Measurements from ENCODE around the gene C6orf120.
"Not testable (repeated sequence)": the region's sequence is repeated elsewhere in the genome, so short reads cannot be mapped to it uniquely, and the experiment has no call there.

Gene C6orf120

DNA sequence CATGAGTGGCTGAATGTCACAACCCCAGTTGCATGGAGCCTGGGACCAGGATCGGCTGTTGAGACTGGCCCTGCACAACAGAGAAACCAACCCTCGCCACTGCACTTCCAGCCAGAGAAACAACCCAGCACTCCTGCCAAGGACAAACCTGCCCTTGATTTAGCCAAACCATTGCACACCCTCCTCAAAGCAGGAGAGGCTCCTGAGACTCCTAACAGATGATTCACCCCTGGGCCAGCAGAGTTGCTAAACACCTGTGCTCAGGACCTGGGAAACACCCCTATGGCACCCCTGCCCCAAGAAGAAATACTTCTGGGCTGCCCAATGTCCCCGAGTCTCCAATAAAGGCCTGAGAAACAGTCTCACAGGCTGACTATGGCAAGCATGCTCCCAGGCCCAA is 17.9 kb upstream of the C6orf120 start:
- no peak for DNase-seq

DNA sequence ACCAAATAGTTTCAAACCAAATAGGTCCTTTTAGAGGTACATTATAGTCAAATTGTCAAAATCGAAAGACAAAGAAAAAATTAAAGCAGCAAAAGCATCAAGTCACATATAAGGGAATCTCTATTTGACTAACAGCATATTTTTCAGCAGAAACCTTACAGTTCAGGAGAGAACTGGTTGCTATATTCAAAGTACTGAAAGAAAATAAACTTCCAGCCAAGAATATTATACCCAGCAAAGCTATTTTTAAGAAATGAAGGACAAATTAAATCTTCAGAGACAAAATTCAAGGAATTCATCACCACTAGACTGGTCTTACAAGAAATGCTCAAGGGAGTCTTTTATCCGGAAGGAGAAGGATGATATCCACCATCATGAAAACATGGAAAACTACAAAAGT is 16.1 kb upstream of the C6orf120 start:
- no peak for DNase-seq

- DNase-seq: no peak
Measured at GRCh38 chr6:169689287-169689686, 12.6 kb upstream of the C6orf120 start.

- no peak for DNase-seq
Measured at GRCh38 chr6:169691260-169691659, 10.7 kb upstream of the C6orf120 start.

DNA sequence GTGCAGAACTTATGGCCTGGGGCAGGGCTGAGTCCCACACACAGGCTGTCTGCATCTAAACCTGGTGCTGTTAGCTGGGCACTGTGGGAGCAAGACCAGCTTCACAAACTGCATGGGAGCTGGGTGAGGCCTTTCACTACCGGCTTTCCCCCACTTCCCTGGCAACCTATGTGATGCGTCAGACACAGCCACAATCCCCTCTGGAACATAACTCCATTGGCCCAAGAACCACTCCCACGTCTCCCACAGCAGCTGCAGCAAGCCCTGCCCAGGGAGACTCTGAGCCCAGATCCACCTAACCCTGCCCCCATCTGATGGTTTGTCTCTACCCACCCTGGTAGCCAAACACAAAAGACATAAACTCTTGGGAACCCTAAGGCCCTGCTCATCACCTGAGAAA is 9.4 kb upstream of the C6orf120 start:
- no peak for DNase-seq

DNA sequence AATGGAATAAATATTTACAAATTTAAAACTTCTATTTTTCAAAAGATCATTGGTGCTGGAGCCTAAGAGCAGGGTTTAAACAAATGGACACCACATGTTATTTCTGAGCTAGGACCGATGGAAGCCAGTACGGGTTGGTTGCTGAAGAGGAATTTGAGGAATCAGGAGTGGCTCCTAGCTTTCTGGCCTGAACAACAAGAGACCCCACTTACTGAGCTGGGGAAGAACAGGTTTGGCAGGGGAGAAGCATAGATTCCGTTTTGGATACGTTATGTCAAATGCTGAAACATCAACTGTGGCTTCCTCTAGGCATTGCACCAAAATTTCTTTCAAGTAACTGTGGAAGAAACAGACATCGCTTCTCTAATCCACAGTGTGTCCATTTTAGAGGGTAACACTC is 6.8 kb upstream of the C6orf120 start:
- DNase-seq: no peak

GRCh38 chr6:169697115-169697514 is 4.8 kb upstream of the C6orf120 start:
- not testable (repeated sequence) for DNase-seq

DNA sequence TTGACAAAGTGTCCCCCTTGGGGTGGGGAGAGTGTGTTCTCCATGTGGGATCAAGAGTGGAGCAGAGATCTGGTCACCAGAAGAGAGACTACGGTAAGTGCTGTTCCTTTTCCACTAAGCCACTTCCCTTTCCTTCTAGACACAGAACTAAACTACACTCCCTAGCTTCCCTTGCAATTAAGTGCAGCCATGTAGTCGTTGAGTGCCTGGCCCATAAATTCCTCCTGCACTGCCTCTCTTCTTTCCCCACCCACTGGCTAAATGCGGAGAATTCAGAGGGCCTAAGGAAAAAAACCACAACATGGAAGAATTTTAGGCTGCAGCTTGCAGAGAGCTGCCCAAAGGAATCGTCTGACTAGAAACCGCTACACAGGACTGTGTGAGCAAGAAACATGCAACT is 1.6 kb upstream of the C6orf120 start:
- no peak for DNase-seq

- DNase-seq: no peak
Measured at GRCh38 chr6:169701311-169701953, 494 bp upstream of the C6orf120 start.

DNA sequence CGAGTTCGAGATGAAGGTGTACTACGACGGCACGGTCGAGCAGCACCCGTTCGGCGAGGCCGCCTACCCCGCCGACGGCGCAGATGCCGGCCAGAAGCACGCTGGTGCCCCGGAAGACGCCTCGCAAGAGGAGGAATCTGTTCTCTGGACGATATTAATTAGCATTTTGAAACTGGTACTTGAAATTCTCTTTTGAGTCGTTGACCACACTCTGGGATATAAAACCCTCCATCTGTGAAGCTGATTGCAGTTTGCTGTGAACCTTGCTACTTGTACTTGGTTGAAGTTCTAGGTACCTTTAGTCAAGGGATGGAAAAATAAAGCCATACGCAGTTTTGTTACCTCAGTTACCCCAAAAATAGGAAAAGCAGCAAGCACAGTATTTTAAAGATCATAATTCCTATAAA is 917 bp downstream of the C6orf120 start:
- no peak for DNase-seq

DNA sequence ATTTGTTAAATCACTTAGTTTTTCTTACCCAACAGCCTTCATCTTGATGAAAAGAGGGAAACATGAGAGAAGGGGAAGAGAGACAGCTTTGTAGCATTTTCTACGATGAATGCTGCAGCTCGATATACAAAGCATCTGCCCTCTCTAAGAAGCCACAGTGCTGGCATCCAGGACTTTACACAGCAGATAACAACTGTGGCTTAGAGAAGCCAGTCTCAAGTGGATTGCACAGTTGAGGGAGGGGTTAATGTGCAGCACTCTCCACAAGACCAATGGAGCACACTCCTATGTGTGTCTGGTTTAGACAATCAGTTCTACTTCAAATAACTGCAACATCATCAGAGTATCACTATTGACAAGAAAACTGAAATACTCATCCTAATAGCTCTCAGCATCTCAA is 5.8 kb downstream of the C6orf120 start:
- DNase-seq: no peak

- no peak for DNase-seq
Measured at GRCh38 chr6:169709293-169709692, 7.4 kb downstream of the C6orf120 start.

GRCh38 chr6:169710009-169710408 is 8.1 kb downstream of the C6orf120 start:
- DNase-seq: no peak

DNA sequence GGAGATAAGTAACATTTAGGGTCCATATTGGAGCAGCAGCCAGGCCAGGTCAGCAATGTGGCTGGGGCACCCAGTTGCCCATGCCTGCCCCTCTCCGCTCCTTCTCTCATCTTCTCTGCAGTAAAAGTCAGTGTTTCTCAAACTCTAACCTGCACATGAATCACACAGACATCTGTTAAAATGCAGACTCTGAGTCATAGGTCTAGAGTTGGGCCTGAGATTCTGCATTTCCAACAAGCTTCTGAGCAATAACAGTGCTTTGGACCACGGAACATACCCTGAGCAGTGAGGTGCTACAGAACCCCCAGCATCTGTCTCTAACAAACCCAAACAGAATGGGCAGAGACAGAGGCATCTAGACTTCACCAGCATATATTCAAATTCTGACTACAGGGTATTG is 12.3 kb downstream of the C6orf120 start:
- DNase-seq: no peak

DNA sequence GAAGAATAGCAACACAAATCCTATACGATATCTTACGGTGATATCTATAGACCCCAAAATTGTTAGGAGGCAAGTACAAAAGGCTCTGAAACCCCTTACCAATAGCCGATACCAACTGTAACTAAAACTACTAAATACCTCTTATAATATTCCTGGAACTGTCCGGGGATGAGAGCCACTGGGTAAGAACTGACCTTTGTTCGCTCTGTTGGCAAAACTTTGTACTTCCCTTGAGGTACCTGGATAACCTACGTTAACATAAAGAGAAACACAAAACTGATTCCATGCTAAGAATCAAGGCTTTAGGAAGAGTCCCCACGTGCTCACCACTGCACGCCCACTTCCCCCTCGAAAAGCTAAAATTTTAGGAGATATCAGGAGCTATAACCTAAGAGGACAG is 12.7 kb downstream of the C6orf120 start:
- no peak for DNase-seq

- DNase-seq: no peak
Measured at GRCh38 chr6:169719117-169719516, 17.2 kb downstream of the C6orf120 start.

GRCh38 chr6:169720207-169720855 is 18.4 kb downstream of the C6orf120 start:
- no peak for DNase-seq

DNA sequence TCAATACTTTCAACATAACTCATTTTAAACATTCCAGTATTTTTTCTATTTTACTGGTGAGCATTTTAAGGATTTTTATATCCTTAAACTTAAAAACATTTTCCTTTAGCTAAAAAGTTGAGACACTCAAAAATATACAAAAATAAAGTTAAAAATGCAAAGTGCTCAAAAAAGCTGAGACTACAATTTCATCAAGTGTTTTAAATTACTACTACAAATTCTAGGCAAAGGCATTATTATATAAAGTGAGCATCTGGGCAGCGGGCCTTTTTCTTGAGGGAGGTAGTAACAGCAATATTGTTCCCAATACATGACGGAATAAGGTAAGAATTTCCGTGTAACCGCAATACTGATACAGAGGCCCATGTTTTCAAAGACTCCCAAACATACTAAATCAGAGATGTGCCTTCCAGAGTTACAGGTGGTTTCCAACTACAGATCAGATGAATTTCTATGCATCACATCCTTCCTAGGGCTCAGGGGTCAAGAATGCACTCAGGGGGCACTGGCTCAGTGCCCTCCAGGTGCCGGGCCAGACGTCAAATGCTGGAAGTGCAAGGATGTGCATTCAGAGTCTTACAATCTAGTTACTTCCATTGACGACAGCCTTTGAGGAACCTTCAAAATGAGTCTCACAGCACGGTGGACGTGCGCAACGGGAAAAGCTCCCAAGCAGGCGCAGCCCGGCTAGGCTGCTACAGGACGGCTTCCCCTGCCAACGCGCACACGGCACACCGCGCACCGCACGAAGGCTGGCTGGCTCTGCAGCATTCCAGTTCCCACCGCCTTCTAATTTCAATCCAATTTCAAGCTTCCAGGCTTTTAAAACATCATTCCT is 20.7 kb downstream of the C6orf120 start:
- DNase-seq: peak in 3 of 5 donors; percentile 23 to 44 (median 35)

- DNase-seq: peak; percentile 41 to 71 (median 58)
Measured at GRCh38 chr6:169723200-169723909, 21.4 kb downstream of the C6orf120 start.

DNA sequence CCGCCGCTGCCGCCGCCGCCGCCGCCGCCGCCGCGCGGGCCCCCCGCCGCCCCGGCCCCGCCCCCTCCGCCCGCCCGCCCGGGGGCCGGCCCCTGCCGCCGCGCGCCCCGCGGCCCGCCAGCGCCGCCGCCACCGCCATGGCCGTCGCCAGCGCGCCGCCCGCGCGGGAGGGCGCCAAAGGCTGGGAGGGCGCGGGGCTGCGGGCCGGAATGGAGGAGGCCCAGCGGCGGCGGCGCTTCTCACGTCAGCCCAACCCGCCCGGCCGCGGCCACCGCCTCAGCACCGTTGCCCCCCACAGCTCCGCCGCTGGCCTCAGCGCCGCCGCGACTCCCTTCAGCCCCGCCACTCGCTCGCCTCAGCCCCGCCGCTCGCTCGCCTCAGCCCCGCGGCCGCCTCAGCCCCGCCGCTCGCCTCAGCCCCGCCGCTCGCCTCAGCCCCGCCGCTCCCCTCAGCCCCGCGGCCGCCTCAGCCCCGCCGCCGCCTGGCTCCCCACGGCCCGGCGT is 22.1 kb downstream of the C6orf120 start:
- DNase-seq: peak; percentile 16 to 62 (median 25)

DNA sequence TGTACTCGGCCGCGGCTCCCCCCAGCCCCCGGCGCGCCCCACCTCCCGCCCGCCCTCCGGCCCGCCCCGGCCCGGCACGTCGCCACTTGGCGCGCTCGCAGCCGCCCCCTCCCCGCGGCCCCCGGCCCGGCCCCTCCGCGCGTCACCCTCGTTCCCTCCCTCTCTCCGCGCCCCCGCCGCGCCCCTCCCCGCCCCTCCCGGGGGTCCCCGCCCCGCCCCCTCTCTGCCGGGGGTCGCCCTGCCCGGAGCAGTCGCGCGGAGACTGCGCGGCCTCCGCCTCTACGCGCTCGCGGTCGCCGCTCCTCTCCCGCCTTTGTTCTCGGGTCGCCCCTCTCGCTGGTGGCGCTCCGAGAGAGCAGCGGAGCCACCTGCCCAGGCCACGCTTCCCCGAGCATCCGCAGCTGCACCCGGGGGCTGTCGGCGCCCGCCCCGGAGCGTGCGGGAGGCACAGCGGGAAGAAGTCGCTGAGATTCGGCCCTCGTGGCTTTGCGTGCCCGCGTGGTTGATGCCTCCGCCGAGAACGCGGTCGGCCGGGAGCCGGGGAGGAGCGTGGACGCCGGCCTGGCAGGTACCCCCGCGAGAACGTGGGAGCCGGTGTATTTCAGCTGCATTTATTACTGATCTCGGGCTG is 22.7 kb downstream of the C6orf120 start, which contains the start of gene PHF10:
Gene PHF10 (minus strand): TSS at position 7 of the 631 bp plus-strand sequence. CDS start 569 bp downstream, outside the sequence.
- DNase-seq: peak; percentile 48 to 74 (median 53)

All from T-helper 1 cell (primary cell).